GM12878 (cell line): ENCODE measurements around the gene CALY. TPM values are rescaled to one million over a fixed set of nuclear protein-coding genes. Genes with fewer than 3 reads are reported as not detected.

Experiments used
- EP300 ChIP-seq, 2 experiments: fragments of 150-350 bp in 1 of 2; IDR thresholded peaks; 2 replicates each; pipeline ENCODE4 v1.6.1; 2011 to 2012; ENCODE audit warnings: low read depth in 2 of 2, low read length in 2 of 2, borderline replicate concordance in 1 of 2, improper control_type of control experiment in 1 of 2, inconsistent platforms in 1 of 2; ENCODE audit not compliant: control insufficient read depth in 1 of 2
- RFX5 ChIP-seq: IDR thresholded peaks from 2 replicates; pipeline ENCODE4 v1.6.1; 2011; ENCODE audit warnings: low read depth, low read length, improper control_type of control experiment
- TCF3 ChIP-seq: IDR thresholded peaks from 2 replicates; pipeline ENCODE4 v1.6.1; 2012; ENCODE audit warnings: low read depth, mild to moderate bottlenecking, low read length, borderline replicate concordance; ENCODE audit not compliant: insufficient read depth
- polyA plus RNA-seq, 11 experiments: library from polyadenylated mRNA; depleted of rRNA in 4 of 11; unstranded in 6 of 11; stranded (reverse) in 5 of 11; fragments of >200 nt; fragmentation: Nextera tagmentation in 4 of 11; fragmentation: Illumina TruSeq in 1 of 11; extraction: Ambion mirVana in 4 of 11; extraction: Trizol in 1 of 11; gene quantifications; 1 replicate in 1 of 11; 2 replicates in 10 of 11; pipeline versions ENCODE4 v1.2.1 to v1.2.3, GENCODE V29; 2011 to 2016; ENCODE audit warnings: inconsistent platforms in 2 of 11, missing spikeins in 2 of 11, low read depth in 1 of 11
- total RNA-seq, 4 experiments: library from RNA; depleted of rRNA in 3 of 4; stranded (reverse); fragments of >200 nt in 3 of 4; fragmentation: Illumina TruSeq in 1 of 4; extraction: Trizol in 1 of 4; gene quantifications; 2 replicates each; pipeline versions ENCODE4 v1.2.1 to v1.2.3, GENCODE V29; 2013 to 2021
- TF ChIP-seq, protein P1 (sequence below): fragments of 450-650 bp; IDR thresholded peaks from 2 replicates; pipeline ENCODE4 v1.6.1; 2016; ENCODE audit warnings: mild to moderate bottlenecking
- TF ChIP-seq, protein P2 (sequence below): fragments of 450-650 bp; formaldehyde crosslinking; IDR thresholded peaks from 2 replicates; pipeline ENCODE4 v1.5.0; 2022; ENCODE audit warnings: mild to moderate bottlenecking, missing genetic modification characterization
- TF ChIP-seq, protein P3 (sequence below): IDR thresholded peaks from 2 replicates; pipeline ENCODE4 v1.6.1; 2011; ENCODE audit warnings: mild to moderate bottlenecking, low read depth, low read length, moderate library complexity; ENCODE audit not compliant: insufficient replicate concordance
- TF ChIP-seq, protein P4 (sequence below): IDR thresholded peaks from 2 replicates; pipeline ENCODE4 v1.6.1; 2011; ENCODE audit warnings: low read depth, low read length, improper control_type of control experiment, borderline replicate concordance

Gene CALY
- total and polyA plus RNA-seq, 10 of the 15 experiments (the other 5 are each of a cell fraction or from before 2014, with no cell fraction given) = 0.07 TPM; not detected in 9

DNA sequence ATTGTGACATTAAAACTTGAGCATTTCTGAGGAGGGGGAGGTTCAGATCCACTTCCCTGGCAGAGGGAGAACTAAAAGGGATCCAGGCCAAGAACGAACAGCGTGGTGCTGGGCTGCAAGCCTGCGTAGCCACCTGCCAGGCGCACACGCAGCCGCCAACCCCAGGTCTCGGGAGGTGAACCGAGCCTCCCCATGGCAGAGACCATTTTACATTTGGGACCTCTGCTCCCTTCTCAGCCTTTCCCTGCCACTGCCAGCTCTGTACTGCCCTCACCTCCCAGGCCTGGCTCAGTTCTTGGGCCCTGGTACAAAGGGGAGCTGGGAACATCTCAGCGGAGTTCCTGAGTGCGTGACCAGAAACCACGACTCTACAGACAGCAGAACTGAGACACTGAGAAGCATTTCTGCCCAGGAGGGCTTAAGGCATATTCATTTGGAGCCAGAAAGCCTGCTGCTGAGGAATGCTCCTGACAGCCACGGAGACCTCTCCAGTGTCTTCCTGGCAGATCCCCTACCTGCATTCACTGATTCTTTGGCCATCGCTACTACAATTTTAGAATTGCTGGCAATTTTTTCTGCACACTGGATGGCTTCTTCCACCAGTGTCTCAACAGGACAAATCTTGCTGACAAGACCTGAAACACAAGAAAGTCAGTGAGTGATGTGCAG lies 28.9 kb upstream of the CALY start (continued):
- TF ChIP-seq, protein P1, sequence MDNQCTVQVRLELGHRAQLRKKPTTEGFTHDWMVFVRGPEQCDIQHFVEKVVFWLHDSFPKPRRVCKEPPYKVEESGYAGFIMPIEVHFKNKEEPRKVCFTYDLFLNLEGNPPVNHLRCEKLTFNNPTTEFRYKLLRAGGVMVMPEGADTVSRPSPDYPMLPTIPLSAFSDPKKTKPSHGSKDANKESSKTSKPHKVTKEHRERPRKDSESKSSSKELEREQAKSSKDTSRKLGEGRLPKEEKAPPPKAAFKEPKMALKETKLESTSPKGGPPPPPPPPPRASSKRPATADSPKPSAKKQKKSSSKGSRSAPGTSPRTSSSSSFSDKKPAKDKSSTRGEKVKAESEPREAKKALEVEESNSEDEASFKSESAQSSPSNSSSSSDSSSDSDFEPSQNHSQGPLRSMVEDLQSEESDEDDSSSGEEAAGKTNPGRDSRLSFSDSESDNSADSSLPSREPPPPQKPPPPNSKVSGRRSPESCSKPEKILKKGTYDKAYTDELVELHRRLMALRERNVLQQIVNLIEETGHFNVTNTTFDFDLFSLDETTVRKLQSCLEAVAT = no peak
- TF ChIP-seq EP300 (IDR thresholded peaks at IDR 0.05; ENCODE audit: borderline replicate concordance in 1 of 2, control insufficient read depth in 1 of 2, low read depth in 2 of 2, low read length in 2 of 2) = no peak
- no peak for TF ChIP-seq TCF3
- TF ChIP-seq, protein P2, sequence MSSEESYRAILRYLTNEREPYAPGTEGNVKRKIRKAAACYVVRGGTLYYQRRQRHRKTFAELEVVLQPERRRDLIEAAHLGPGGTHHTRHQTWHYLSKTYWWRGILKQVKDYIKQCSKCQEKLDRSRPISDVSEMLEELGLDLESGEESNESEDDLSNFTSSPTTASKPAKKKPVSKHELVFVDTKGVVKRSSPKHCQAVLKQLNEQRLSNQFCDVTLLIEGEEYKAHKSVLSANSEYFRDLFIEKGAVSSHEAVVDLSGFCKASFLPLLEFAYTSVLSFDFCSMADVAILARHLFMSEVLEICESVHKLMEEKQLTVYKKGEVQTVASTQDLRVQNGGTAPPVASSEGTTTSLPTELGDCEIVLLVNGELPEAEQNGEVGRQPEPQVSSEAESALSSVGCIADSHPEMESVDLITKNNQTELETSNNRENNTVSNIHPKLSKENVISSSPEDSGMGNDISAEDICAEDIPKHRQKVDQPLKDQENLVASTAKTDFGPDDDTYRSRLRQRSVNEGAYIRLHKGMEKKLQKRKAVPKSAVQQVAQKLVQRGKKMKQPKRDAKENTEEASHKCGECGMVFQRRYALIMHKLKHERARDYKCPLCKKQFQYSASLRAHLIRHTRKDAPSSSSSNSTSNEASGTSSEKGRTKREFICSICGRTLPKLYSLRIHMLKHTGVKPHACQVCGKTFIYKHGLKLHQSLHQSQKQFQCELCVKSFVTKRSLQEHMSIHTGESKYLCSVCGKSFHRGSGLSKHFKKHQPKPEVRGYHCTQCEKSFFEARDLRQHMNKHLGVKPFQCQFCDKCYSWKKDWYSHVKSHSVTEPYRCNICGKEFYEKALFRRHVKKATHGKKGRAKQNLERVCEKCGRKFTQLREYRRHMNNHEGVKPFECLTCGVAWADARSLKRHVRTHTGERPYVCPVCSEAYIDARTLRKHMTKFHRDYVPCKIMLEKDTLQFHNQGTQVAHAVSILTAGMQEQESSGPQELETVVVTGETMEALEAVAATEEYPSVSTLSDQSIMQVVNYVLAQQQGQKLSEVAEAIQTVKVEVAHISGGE (CRISPR knock-in tag) = no peak
- TF ChIP-seq, protein P3, sequence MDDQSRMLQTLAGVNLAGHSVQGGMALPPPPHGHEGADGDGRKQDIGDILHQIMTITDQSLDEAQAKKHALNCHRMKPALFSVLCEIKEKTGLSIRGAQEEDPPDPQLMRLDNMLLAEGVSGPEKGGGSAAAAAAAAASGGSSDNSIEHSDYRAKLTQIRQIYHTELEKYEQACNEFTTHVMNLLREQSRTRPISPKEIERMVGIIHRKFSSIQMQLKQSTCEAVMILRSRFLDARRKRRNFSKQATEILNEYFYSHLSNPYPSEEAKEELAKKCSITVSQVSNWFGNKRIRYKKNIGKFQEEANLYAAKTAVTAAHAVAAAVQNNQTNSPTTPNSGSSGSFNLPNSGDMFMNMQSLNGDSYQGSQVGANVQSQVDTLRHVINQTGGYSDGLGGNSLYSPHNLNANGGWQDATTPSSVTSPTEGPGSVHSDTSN = no peak
- no peak for TF ChIP-seq RFX5
- TF ChIP-seq, protein P4, sequence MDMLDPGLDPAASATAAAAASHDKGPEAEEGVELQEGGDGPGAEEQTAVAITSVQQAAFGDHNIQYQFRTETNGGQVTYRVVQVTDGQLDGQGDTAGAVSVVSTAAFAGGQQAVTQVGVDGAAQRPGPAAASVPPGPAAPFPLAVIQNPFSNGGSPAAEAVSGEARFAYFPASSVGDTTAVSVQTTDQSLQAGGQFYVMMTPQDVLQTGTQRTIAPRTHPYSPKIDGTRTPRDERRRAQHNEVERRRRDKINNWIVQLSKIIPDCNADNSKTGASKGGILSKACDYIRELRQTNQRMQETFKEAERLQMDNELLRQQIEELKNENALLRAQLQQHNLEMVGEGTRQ = no peak
